HG02763 (cell line): ENCODE results near the gene LRRC57.
"Not testable (repeated sequence)": the region's sequence is repeated elsewhere in the genome, so short reads cannot be mapped to it uniquely, and the experiment has no call there.

Source experiments
- ATAC-seq: cut with Tn5 transposase; IDR thresholded peaks from one replicate; pipeline ENCODE4 v1.9.1; 2021; ENCODE audit warnings: mild to moderate bottlenecking, moderate library complexity; ENCODE audit not compliant: unreplicated experiment

Gene LRRC57

GRCh38 chr15:42548249-42549031 lies at the start of gene LRRC57, which contains the start of gene HAUS2:
Gene LRRC57, minus strand, starts transcription at chr15:42548793. Its CDS starts 359 bp downstream, at chr15:42548434.
Gene HAUS2, plus strand, starts transcription at chr15:42548838. Its CDS starts 35 bp downstream, at chr15:42548873.
- ATAC-seq, result peak; percentile 83

GRCh38 chr15:42595626-42596240 lies 47.1 kb upstream of the LRRC57 start:
- no peak for ATAC-seq

- no peak for ATAC-seq
These were observed 45.5 kb upstream of the LRRC57 start for GRCh38 chr15:42594095-42594494.

- no peak for ATAC-seq
These were observed 44.5 kb upstream of the LRRC57 start for GRCh38 chr15:42593143-42593542.

GRCh38 chr15:42592716-42593115 lies 44.1 kb upstream of the LRRC57 start:
- ATAC-seq, result no peak

- no peak for ATAC-seq
These were observed 42.8 kb upstream of the LRRC57 start for GRCh38 chr15:42591238-42591934.

GRCh38 chr15:42590619-42591237 lies 42.1 kb upstream of the LRRC57 start:
- ATAC-seq, result no peak

- ATAC-seq, result no peak
These were observed 35.6 kb upstream of the LRRC57 start for GRCh38 chr15:42584031-42584765.

- ATAC-seq, result no peak
These were observed 34.2 kb upstream of the LRRC57 start for GRCh38 chr15:42582569-42583375.

GRCh38 chr15:42581272-42581730 lies 32.7 kb upstream of the LRRC57 start:
- ATAC-seq, result peak; percentile 68

GRCh38 chr15:42578984-42579537 lies 30.5 kb upstream of the LRRC57 start:
- ATAC-seq, result no peak

- ATAC-seq, result no peak
These were observed 29.0 kb upstream of the LRRC57 start for GRCh38 chr15:42577514-42578031.

- ATAC-seq, result no peak
These were observed 28.2 kb upstream of the LRRC57 start for GRCh38 chr15:42576776-42577175.

- no peak for ATAC-seq
These were observed 27.5 kb upstream of the LRRC57 start for GRCh38 chr15:42576040-42576594.

GRCh38 chr15:42575188-42576039 lies 26.8 kb upstream of the LRRC57 start, which contains the start of gene STARD9:
Gene STARD9, plus strand, starts transcription at chr15:42575606. Its CDS starts 110 bp downstream, at chr15:42575716.
- peak; percentile 88 for ATAC-seq

GRCh38 chr15:42558739-42559138 lies 10.1 kb upstream of the LRRC57 start:
- no peak for ATAC-seq

GRCh38 chr15:42556550-42557207 lies 8.1 kb upstream of the LRRC57 start:
- not testable (repeated sequence) for ATAC-seq
